Hematopoietic multipotent progenitor cell (in vitro differentiated cells): ENCODE measurements around the gene FUCA2. TPM values are rescaled to one million over a fixed set of nuclear protein-coding genes. Genes with fewer than 3 reads are reported as not detected.
"Not testable (repeated sequence)": the region's sequence is repeated elsewhere in the genome, so short reads cannot be mapped to it uniquely, and the experiment has no call there.

Experiments
- DNase-seq, 3 donors: peaks; one replicate each; pipeline ENCODE4 v3.0.0-alpha.2; 2011 to 2015; ENCODE audit warnings: low read depth in 2 of 3, low spot score in 2 of 3
- small RNA-seq: library from RNA; depleted of rRNA; stranded (forward); fragments of <200 nt; gene quantifications from one replicate; pipeline ENCODE3, GENCODE V24; 2012
- total RNA-seq: library from RNA; depleted of rRNA; stranded (reverse); fragments of >200 nt; gene quantifications from one replicate; pipeline ENCODE4 v1.2.3, GENCODE V29; 2012

The FUCA2 gene
- total RNA-seq, 1 donor: 7.8 TPM

- DNase-seq: no peak
Observed at GRCh38 chr6:143449082-143449713, 62.3 kb downstream of the FUCA2 start.

GRCh38 chr6:143447865-143448264 lies 63.7 kb downstream of the FUCA2 start:
- not testable (repeated sequence) for DNase-seq

Small RNA genes lying within 50 kb of the gene (small RNA-seq; reads per million reads assigned to genes)
- not detected for gene RNA5SP221

Other genes with a start within 250 kb of the FUCA2 start
- gene ADAT2, start 61.0 kb downstream of the FUCA2 start, total RNA-seq: 2.2 TPM
- gene PEX3, start 60.9 kb downstream of the FUCA2 start, total RNA-seq: 11.3 TPM
- 15.1 TPM for gene PHACTR2, start 166.2 kb upstream of the FUCA2 start, total RNA-seq